Inflammatory macrophage treated with lipopolysaccharide for 1 hour (primary cell): Measurements from ENCODE around the gene CSNK1D.
"Not testable (repeated sequence)": the region's sequence is repeated elsewhere in the genome, so short reads cannot be mapped to it uniquely, and the experiment has no call there.

ENCODE experiments used
- DNase-seq, 2 donors: peaks; one replicate each; pipeline ENCODE4 v3.0.0-alpha.2; 2020 to 2022

The CSNK1D gene

DNA sequence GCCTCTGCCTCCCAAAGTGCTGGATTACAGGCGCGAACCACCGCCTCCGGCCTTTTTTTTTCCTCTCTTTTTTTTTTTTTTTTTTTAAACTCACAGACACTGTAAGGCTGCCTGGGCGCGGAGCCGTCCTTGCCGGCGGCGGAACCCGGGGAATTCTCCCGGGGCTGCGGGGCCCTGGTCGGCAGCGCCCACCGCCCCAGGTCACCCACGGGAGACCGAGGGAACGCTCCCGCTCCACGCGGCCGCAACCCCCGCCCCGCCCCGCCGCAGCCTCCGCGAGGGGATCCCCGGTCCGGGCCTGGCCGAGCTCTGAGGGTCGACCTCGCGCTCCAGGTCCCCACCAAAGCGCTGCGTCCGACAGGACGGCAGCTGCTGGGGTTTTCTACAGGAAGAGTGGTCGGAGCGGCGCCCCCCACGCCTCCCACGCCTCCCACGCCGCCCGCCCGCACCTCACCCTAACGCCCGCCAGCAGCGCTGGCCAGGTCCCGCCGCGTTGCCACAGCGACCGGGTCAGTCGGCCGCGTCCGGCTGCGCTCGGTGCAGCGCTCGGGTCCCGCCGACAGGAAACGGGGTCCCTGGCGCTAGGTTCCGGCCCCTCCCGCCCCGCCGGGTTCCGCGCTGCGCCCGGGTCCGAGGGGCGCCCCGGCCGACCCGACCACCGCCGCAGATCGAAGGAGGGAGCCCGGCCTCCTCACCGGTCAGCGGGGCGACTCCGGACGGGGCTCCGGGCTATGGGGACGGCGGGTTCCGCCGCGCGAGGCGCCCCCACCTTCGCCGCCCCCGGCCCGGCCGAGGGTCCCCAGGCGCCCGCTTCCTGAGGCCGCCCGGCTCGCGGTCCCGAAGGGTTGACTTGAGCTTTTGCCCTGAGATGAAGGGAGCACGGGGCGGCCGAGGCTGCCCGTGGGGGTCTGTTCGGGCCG, 60.9 kb downstream of the CSNK1D start, which contains the start of gene CCDC57:
Gene CCDC57, minus strand, starts transcription at position 512 of the 920 bp plus-strand sequence. CDS start 10,898 bp downstream, outside the sequence.
- peak; percentile 79 to 80 for DNase-seq

- DNase-seq: not testable (repeated sequence)
These were observed 62.8 kb downstream of the CSNK1D start for GRCh38 chr17:82210655-82211054.

- peak; percentile 72 to 82 for DNase-seq
These were observed 67.6 kb downstream of the CSNK1D start for GRCh38 chr17:82205720-82206508.

DNA sequence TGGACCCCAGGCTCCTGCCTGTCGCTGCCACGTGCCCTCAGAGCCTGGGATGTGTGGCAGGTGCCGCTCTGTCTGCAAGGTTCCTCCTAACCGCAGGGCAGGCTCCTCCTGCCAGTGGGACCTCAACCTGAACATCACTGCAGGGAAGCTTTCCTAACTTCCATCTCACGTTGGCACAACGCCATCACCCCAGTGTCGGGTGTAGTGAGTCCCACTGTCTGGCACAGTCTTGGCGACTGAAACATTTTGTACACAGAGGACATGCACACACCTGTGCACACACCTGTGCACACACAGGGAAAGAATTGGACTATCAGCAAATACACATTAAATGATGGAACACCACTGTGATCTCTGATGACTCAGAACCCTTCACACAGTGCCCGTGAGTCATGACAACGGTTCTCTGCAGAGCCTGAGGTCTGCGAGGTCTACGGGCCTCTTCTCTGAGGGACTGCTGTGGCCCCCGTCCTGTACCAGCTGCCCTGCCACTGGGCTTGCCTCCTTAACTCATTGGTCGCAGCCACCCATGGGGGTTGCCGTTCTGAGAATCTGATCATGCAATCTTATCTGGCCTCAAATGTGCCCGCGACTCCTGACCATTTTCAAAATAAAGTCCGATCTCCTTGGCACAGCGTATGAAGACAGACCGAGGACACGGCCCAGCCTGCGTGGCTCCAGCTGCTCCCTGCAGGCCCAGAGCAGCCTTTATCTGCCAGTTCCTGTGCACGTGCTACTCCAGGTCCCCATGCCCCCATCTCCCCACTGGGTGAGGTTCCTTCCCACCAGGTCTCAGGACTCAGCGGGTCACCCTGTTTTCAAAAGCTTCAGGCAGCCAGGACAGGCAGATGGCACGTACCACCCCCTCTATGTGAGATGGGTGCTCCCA, 68.4 kb downstream of the CSNK1D start:
- no peak for DNase-seq

- DNase-seq: no peak
These were observed 69.6 kb downstream of the CSNK1D start for GRCh38 chr17:82203920-82204319.

DNA sequence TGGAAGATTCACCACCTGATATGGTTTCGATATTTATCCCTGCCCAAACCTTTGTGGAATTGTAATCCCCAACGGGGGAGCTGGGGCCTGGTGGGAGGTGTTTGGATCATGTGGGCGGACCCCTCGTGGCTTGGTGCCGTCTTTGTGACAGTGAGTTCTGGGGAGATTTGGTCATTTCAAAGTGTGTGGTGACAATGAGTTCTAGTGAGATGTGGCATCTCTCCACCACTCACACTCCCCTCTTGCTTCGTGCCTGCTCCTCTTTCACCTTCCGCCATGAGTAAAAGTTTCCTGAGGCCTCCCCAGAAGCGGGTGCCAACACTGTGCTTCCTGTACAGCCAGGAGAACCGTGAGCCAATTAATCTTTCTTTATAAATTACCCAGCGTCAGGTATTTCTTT, 70.5 kb downstream of the CSNK1D start:
- DNase-seq: no peak

DNA sequence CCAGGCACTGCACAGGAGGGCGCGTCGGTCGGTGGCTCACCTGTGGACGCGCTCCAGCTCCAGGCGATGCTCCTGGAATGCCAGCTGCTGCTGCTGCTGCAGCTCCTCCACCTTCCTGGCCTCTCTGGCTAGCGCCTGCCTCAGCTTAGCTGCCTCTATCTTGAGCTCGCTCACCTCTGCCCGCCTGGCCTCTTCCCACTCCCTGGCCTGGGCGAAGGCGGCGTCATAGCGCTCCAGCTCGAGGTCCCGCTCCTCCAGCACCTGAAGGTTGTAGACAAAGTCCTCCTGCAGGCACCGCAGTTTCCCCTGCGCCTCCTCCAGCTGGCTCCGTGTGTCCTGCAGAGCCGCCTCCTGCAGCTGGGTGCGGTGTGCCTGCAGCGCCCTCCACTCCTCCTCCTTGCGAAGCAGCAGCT, 72.0 kb downstream of the CSNK1D start:
- DNase-seq: no peak

DNA sequence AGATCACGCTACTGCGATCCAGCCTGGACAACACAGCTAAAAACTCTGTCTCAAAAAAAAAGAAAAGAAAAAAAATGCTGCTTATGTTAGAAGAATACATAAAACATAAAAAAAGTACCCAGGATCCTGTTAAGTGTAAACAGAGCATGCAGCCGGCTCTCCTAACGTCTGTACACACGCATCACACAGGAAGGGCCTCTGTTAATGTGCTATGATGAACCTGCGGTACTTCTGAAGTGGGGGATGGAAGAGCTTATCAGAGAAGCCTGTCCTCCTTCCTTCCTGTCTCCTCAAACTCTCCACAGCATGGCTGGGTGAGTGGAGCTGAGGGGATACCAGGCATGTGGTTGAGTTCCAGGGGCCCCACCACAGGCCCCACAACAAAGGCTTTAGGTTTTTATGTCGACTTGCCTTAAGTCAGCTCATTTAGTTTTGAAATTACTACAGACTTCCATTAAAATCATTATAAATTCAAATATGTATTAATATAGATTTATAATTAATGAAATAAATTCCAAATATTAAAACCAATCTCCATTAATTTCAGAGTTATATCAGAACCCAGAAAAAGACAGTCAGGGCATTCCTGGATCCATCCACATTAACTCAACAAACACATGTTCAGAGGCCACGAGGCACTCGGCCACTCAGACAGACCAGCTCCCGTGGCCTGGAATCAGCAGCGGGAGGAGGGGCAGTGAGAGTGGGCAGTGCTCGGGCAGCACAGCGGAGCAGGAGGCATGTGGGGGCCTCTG, 72.6 kb downstream of the CSNK1D start:
- DNase-seq: no peak

DNA sequence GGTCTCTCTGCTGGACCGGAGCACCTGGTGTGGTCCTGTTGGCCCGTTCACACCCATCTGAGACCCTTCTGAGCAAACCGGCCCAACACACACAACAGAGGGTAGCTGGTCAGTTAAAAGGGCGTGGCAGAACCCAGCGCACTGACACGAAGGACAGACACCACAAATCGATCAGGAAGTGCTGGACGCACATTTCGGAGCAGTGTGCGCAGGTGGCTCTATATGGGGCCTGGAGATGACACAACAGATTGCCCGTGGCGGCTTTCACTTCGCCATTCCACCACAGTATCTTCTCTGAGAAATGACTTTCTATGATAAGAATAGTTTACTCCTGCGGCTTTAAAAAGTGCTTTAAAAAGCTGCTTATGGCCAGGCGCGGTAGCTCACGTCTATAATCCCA, 73.4 kb downstream of the CSNK1D start:
- no peak for DNase-seq

GRCh38 chr17:82199496-82199895, 74.0 kb downstream of the CSNK1D start:
- DNase-seq: no peak

GRCh38 chr17:82198092-82198491, 75.4 kb downstream of the CSNK1D start:
- DNase-seq: no peak

GRCh38 chr17:82195675-82196672, 77.5 kb downstream of the CSNK1D start:
- DNase-seq: no peak

DNA sequence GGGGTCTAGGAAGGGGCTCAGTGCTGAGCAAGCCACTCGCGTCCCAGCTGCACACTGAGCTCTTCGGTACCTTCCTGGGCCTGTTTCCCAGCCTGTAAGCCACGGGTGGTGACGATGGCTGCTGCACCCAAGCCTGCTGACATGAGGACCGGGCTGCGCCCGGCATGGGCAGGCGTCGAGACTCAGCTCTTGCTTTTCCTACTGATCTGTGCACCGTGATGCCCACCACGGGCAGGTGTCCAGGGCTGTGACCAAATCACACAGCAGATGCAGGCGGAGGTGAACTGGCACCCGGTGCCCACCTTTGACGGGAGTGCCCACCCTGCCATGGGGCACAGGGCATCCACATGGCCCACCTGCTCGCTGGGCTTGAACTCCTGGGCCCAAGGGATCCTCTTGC, 78.7 kb downstream of the CSNK1D start:
- DNase-seq: no peak

GRCh38 chr17:82193520-82194220, 79.8 kb downstream of the CSNK1D start:
- peak; percentile 71 for DNase-seq

GRCh38 chr17:82193050-82193449, 80.5 kb downstream of the CSNK1D start:
- DNase-seq: not testable (repeated sequence)
